IMR-90 (cell line): ENCODE data around the gene IL19.

ENCODE experiments used
- CEBPB ChIP-seq: IDR thresholded peaks from 2 replicates; pipeline ENCODE4 v1.6.1; 2012; ENCODE audit warnings: low read depth, low read length, improper control_type of control experiment
- CTCF ChIP-seq: conservative IDR thresholded peaks from 2 replicates; pipeline ENCODE4 v1.5.1; 2012; ENCODE audit warnings: mild to moderate bottlenecking, low read depth, low read length, improper control_type of control experiment
- ELK1 ChIP-seq: fragments of 150-350 bp; IDR thresholded peaks from 2 replicates; pipeline ENCODE4 v1.6.1; 2016; ENCODE audit warnings: low read depth, mild to moderate bottlenecking, low read length, moderate library complexity, borderline replicate concordance
- MXI1 ChIP-seq: IDR thresholded peaks from 2 replicates; pipeline ENCODE4 v1.6.1; 2012; ENCODE audit warnings: low read depth, mild to moderate bottlenecking, low read length, moderate library complexity, borderline replicate concordance
- POLR2A ChIP-seq: IDR thresholded peaks from 2 replicates; pipeline ENCODE4 v1.6.1; 2012; ENCODE audit warnings: mild to moderate bottlenecking, low read depth, low read length
- RAD21 ChIP-seq: IDR thresholded peaks from 2 replicates; pipeline ENCODE4 v1.6.1; 2012; ENCODE audit warnings: low read length, improper control_type of control experiment

- TF ChIP-seq CTCF (no peak), ELK1 (no peak), CEBPB (no peak), RAD21 (no peak), POLR2A (no peak), MXI1 (no peak)
Observed at GRCh38 chr1:206833801-206834200, 63.2 kb downstream of the IL19 start.
